GM23338 (cell line): ENCODE results near the gene VRK1.

Source experiments
- CREB1 ChIP-seq: fragments of 250-450 bp; sonication (Bioruptor Pico); IDR thresholded peaks from 2 replicates; pipeline ENCODE4 v1.5.0; 2020; ENCODE audit warnings: low read depth, mild to moderate bottlenecking, moderate library complexity
- TF ChIP-seq, protein P1 (sequence below), 2 experiments: fragments of 200-600 bp in 1 of 2; sonication (generic) in 1 of 2; conservative IDR thresholded peaks; 2 replicates each; pipeline versions ENCODE4 v1.5.1 to v1.6.1; 2016 to 2017; ENCODE audit warnings: antibody characterized with exemption in 2 of 2, low read depth in 2 of 2, mild to moderate bottlenecking in 2 of 2, moderate library complexity in 1 of 2

DNA sequence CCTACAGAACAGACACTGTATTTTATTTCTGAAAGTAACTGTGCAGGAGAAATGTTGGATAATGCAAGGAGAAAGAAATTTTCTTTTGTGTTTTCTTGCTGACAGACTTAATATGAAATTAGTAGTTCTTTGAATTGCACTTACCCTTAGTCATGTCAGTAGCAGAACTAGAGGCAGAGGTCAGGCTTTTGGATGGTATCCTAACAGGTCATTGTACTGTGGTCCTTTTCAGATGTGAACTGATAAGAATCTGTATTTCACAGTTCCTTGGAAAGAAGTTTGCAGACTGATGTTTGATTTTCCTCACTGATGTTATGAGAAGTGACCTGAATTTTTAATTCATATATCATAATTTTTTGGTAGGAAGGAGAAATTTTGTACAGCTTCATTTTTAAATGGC, 46.0 kb downstream of the VRK1 start:
- TF ChIP-seq, protein P1, sequence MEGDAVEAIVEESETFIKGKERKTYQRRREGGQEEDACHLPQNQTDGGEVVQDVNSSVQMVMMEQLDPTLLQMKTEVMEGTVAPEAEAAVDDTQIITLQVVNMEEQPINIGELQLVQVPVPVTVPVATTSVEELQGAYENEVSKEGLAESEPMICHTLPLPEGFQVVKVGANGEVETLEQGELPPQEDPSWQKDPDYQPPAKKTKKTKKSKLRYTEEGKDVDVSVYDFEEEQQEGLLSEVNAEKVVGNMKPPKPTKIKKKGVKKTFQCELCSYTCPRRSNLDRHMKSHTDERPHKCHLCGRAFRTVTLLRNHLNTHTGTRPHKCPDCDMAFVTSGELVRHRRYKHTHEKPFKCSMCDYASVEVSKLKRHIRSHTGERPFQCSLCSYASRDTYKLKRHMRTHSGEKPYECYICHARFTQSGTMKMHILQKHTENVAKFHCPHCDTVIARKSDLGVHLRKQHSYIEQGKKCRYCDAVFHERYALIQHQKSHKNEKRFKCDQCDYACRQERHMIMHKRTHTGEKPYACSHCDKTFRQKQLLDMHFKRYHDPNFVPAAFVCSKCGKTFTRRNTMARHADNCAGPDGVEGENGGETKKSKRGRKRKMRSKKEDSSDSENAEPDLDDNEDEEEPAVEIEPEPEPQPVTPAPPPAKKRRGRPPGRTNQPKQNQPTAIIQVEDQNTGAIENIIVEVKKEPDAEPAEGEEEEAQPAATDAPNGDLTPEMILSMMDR (conservative IDR thresholded peaks at IDR 0.05; ENCODE audit: low read depth in 2 of 2) = no peak
- TF ChIP-seq CREB1 (CRISPR knock-in tag) = no peak
